ENCODE data around the gene MTREX.

GRCh38 chr5:55427157-55427556 is 119.4 kb downstream of the MTREX start:
- TF ChIP-seq CTCF (IDR thresholded peaks at IDR 0.05) (no peak), POLR2AphosphoS5 (IDR thresholded peaks at IDR 0.05) (no peak), EP300 (IDR thresholded peaks at IDR 0.05) (no peak), POLR2A (IDR thresholded peaks at IDR 0.05) (no peak)
